HuH-7 (cell line): ENCODE measurements around the gene FGA.
"Not testable (repeated sequence)": the region's sequence is repeated elsewhere in the genome, so short reads cannot be mapped to it uniquely, and the experiment has no call there.

Experiments
- DNase-seq: peaks from one replicate; pipeline ENCODE4 v3.0.0; 2011; ENCODE audit warnings: low spot score

The FGA gene

DNA sequence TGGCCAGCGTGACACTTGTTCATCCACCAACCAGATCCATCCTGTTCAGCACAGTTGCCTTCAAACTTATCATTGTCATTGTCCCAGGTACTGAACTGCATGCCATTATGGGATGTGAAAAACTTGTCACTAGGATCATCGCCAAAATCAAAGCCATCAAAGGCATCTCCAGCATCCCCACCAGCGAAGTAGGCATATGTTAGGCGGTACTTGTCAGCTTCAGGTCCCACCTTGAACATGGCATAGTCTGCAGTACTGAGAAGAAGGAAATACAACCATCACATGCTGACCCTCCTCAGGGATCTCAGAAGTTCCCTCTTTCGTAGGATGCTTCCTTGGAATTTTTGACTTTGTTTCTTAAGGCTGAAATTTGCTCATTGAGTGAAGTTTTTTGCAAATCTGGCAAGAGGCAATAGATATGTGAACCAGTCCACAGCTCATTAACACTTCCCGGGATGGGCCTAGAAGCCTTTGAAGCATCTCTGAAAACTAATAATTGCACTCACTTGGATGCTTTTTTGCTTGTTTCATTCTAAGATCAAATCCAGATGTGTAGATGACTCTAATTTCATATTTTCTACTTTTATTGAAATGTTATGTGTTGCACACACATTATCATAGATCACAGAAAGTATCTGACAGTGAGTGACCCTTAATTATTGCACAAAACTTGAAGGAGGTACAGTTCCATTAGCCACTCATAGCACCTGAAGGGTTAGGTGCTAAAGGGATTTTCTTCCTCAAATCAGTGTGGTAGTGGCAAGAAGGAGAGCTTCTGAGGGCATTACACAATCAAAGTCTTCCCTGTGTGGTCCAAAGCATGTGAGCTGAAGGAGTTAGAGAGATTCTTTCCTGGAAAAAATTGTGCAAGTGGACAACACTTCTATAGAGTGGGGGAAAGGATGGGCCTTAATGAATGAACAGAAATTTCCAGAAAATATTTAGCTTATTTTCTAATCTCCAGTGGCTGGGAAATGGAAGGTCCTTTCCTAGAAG lies 16.5 kb upstream of the FGA start:
- DNase-seq, result no peak

DNA sequence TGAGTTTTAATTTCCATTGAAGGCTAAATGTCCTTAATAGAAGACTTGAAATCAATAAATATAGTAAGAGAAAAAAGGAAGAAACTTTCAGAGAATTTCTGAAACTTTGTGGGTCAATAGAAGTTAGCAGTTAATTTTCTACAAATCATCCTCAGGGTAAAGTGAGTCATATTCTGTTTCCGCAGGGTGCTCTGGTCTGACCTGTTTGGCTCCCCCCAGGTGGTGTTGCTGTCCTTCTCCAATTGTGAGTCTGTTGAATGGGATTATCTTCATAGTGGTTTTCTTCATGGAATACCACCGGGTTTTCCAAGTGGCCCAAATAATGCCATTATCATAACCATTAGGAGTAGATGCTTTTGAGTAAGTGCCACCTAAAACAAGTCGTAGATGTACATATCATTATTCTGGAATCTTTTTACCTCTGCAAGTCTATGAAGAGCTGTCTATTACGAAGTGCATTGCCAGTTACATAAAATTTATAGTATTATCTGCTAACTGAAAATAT lies 14.2 kb upstream of the FGA start:
- DNase-seq, result no peak

DNA sequence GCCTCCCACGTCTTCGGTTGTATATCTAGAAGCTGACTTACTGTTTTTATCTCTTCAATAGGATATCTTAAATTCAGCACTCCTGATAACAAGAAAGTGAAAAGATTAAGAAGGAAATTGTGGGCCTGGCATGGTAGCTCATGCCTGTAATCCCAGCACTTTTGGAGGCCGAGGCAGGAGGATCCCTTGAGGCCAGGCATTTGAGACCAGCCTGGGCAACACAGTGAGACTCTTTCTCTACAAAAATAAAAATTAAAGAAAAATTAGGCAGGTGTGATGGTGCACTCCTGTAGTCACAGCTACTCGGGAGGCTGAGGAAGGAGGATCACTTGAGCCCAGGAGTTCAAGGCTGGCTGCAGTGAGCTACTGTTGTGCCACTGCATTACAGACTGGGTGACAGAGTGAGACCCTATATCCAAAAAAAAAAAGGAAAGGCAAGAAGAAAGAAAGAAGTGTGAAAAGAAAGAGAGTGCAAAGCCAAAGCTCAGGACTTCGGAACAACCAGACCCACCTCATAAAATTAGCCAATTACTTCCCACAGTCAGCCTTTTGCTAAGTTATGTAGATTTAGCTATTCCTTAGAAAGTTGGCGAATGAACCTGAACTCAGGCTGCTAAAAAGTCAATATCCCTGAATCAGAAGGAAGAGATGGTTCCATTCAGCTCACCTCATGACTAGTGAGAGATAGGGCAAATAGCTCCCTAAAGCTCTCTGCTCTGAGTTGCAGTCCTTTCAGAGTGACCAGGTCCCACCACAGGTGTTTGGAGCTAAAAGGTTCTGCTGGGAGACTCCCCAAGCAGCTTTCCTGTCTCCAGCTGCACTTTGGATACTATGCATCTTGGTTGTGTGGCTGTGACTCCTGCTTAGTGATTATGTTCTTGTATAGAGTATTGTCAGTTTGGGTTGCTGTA lies 12.7 kb upstream of the FGA start:
- no peak for DNase-seq

DNA sequence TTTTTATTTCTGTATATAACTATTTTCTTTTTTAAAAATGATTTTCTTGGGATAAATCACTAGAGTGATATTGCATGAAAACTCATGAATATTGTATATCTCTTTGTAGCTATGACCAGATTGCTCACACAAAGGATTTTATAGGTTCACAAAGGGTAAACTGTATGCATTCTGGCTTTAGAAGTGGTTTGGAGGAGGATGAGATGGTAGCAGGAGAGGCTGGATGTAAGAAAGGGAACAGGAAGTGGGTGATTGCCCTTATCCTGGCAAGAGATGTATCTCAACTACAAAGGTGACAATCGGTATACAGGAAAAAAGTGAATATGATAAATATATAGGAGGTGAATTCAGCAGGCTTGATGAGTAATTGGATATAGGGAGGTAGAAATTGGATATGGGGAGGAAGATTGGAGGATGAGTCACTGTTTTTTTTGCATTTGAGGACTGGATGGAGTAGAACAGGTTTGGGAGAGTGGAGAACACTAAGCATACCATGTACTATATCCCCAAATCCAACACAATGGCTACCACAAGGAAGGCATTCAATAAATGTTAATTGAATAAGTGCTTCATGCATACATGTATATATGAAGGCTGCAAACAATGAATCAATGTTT lies 12.0 kb upstream of the FGA start:
- no peak for DNase-seq

DNA sequence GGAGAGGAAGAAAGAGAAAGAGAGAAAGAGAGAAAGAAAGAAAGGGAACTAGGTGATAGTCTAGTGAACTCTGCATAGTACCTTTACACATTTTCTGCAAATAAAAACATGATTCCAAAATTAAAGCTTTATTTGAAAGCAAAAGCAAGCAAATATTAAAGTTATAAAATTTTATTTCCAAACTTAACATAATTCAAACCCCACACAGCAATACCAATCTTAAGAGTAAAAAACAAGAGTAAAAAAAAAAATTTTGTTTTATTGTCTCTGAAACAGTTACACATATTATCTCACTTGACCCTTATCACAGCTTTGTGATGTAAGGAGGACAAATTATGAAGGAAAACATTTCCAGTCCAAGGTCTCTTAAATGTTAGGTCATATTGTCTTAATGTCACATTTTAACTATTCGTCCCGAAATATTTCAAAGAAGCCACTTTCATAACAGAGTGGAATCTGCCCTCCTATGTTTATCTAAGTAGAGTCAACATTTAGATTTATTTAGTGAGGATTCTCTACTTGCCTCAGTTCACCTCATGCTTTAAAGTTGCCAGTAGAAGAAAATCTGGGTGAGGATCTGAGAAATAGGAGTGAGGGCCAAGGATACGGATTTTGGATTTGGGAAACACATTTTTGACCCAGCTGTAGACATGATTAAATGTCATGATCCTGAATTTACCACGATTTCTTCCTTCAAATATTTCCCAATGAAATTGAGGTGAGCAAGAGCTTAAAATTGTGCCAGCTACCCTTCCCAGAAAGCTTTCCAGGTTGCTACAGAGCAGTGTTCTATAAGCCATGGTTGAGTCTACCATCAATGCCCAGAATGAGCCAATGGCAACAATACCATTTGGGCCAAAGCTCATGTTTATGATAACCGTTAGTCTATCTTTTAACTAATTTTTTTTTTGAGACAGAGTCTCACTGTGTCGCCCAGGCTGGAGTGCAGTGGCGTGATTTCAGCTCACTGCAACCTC lies 7.5 kb upstream of the FGA start:
- DNase-seq, result no peak

DNA sequence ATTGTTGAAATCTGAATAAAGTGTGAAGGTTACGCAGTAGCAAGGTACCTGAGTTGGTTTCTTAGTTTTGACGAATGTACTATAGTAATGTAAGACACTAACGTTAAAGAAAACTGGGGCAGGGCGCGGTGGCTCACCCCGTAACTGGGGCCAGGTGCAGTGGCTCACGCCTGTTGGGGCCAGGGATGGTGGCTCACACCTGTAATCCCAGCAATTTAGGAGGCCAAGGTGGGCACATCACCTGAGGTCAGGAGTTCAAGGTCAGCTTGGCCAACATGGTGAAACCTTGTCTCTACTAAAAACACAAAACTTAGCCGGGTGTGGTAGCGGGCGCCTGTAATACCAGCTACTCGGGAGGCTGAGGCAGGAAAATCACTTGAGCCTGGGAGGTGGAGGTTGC lies 6.7 kb upstream of the FGA start:
- not testable (repeated sequence) for DNase-seq

DNA sequence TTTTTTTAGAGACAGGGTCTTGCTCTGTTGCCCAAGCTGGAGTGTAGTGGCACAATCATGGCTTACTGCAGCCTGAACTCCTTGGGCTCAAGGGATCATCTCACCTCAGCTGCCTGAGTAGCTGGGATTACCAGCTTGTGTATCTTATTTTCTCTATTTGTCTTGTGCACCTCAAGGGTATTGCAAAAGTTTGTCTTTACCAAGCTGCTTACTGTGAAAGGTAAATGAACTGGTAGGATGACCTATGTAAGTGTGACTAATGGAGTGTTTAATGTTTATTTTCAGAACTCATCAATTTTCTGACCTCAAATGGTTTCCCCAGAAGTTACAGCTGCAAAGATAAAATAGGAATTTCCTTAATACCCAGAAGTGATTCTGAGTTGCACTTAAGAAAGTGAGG lies 5.3 kb upstream of the FGA start:
- no peak for DNase-seq

DNA sequence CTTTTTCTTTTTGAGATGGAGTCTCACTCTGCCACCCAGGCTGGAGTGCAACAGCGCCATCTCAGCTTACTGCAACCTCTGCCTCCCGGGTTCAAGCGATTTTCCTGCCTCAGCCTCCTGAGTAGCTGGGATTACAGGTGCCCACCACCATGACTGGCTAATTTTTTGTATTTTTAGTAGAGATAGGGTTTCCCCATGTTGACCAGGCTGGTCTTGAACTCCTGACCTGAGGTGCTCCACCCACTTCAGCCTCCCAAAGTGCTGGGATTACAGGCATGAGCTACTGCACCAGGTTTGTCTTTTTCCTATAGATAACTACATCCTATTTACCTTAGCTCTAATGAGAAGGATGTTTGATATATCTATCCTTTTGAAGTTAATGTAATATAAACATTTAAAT lies 3.8 kb upstream of the FGA start:
- DNase-seq, result not testable (repeated sequence)

DNA sequence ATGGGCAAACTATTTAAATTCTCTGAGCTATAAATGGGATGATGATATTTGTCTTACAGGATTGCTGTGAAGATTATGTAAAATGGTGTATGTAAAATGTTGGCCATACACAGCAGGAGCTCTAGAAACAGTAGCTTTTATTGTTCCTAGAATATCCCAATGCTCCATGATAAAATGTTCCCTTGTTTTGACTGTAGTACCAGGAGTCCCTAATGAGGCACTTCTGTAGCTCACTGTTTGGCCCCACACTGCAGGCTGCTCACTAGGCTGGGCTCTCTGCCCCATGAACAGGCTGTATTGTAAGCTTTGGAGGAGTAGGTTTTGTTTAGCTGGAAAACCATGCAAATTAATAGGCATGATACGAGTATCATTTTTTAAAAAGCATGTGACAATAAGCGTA lies 3.3 kb upstream of the FGA start:
- DNase-seq, result no peak

DNA sequence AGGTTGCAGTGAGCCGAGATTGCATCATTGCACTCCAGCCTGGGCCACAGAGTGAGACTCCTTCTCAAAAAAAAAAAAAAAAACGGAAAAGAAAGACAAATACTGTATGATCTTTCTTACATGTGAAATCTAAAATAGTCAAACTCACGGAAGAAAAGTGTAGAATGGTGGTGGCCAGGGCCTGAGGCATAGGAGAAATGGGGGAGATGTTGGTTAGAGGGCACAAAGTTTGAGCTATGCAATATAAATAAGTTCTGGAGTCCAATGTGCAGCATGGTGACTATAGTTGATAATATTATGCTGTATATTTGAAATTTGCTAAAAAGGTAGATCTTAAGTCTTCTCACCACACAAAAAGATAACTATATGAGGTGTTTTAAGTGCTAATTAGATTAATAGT lies 1.3 kb upstream of the FGA start:
- DNase-seq, result no peak

DNA sequence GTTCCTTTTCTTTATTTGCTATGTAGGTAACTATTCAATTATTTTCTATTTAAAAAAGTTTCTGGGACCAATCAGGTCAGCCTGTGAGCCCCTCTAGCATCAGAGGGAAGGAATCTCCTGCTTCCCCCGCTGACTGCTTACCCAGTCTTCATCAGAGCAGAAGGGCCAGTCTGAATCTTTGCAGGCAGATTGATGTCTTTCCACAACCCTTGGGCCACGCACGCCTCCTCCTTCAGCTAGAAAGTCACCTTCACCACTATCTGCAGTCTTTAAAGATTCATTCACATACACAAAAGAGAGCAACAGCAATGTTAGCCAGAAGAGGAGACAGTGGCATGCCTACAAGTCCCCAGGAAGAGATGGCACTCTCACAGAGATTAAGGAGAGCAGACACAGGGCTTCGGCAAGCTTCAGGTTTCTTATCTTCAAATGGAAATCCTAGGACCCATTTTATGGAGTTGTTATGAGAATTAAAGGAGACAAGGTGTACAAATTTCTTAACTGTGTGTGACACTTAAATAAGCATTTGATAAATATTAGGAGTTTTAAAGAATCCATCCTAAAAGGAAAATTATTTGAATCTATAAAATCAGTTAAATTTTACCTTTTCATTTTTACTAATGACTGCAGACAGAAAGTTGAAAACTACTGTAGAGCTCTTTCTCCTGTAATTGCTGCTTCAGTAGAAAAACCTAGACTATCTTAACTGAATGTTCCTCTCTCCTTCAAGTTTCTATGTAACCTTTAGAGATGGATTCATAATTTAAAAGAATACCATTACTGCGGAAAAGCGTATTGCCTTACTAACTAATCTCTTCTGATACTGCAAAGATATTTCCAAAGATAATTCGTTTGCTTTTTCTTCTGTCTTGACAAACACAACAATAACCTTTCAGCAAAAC lies 995 bp downstream of the FGA start:
- DNase-seq, result no peak

DNA sequence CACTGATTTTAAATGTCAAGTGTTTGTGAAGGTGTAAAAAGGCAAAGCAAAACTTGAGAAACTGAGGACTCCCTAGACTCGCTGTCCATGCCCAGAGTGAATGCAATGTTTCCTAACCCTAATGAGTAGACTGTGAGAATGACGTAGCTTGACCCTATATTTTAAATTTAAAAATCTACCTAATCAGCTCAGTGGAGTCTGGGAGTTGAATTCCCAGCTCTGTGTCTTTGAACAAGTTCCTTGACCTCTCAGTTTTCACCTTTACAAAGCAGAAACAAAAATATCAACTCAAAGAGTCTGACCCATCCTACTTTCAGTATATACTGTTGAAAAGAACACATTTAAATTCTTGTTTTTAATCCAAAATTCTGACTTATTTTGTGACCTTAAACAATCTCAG lies 2.3 kb downstream of the FGA start:
- DNase-seq, result no peak

DNA sequence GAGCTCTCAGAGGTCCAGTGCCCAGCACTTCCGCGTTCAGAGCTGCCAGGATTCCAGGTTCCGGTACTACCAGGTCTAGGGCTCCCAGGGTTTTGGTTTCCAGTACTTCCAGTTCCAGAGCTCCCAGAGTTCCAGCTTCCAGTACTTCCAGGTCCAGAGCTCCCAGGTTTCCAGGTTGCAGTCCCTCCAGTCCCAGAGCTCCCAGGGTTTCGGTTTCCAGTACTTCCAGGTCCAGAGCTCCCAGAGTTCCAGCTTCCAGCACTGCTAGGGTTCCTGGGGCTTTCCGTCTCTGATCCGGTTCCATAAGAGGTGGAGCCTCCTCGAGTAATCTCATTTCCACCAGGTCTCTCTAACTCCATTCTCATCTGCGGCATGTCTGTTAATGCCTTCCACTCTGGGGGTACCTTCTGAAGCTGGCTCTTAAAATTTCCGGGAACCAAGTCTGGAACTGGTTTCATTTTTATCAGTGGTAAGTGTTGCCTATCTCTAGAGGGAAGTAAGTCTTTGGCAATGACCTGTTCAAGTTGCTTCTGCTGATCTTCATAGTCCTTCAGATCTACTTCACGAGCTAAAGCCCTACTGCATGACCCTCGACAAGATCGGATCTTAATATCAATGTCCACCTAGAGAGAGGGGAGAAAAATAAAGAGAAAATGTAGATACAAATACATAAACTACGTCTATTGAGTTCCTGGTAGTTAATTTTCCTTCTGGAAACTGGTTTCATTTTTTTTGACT lies 4.1 kb downstream of the FGA start:
- DNase-seq, result no peak

DNA sequence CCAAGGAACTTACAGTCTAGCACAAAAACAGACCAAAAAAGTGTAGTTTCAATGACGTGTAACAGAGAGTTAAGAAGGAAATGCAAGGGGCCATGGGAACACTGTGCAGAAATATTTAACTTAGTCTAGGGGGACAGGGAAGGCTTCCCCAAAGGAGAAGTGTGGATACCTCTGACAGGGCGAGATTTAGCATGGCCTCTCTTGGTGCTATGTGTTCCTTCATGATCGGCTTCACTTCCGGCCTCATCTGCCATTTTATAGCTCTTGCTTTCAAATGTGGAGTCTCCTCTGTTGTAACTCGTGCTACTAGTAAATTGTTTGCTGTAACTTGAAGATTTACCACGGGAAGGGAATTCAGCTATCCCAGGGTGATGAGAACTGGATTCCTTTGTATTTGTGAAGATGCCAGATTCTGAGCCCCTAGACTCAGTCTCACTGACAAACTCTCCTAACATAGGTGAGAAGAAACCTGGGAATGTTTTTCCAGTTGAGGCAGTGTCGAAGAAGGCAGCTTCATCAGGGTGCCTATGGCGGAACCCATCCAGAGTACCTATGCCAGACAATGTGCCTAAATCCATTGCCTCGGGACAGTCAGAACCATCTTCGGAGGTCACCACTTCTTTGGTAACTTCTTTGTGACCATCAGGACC lies 5.0 kb downstream of the FGA start:
- no peak for DNase-seq

DNA sequence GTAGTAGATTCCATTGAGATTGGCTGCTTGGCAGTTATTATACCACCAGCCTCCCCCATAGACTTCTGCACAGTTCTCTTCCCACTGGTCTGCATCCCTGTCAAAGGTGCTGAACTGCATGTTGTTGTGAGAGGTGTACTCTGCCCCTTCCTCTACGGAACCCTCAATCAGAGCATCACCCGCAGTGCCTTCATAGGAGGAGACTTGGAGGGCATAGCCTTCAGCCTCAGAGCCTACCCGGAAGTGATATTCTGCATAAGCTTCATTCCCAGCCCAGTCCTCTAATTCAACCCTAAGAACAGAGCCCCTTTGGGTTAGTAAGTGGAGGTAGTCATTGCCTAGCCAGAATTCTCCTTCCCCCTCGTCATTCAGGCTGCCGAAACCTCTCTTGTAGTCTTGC lies 6.3 kb downstream of the FGA start:
- DNase-seq, result no peak

DNA sequence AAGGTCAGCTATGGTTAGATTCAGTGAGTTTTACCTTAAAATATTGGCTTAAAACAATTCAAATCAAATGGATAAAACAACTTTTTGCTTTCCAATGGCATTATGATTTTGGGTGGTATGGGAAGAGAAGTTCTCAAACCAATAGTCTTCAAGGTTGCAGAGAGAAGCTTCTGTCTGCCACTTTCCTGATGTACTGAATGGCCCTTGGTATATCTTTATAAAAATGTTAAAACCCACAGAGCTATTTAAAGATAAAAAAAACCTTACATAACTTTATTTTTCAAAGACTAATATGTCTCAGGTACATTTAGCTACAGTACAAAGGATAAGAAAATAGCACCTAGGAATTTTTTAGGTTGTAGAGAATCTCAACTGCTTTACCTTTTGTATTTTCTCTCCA lies 6.9 kb downstream of the FGA start:
- no peak for DNase-seq

DNA sequence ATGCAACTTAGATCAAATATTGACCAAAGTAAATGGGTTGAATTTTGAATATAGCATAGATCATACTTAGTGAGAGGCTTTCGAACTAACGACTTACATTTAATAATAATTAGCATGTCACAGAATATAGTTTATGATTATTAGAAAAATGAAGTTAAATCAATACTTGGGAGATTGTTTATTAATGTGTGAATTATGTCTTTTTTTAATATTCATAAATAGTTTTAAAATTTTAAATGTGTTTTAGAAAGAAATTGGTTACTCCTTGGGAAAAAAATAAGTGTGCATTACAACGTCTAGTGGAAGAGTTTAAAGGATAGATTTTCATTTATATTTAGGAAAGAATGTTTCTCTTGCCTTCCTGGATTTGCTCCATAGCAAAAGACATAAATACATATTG lies 7.3 kb downstream of the FGA start:
- no peak for DNase-seq

DNA sequence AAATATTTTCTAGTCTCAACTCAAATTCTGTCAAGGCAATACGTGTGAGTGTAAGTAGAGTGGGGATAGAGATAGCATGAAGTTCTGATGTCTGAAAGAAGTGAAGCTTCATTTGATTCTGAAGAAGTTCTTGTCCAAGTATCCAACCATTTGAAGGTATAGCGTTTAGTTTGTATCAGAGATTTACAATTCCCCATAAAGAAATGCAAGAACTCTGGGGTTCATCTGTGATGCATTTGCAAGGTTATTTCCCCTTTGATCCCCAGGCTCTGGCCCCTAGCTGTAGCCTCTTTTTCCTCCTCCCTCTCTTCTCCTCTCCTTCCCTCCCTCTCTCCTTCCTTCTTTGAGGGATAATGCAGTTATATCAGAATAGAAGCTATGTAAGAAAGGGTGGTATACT lies 7.8 kb downstream of the FGA start:
- DNase-seq, result no peak

DNA sequence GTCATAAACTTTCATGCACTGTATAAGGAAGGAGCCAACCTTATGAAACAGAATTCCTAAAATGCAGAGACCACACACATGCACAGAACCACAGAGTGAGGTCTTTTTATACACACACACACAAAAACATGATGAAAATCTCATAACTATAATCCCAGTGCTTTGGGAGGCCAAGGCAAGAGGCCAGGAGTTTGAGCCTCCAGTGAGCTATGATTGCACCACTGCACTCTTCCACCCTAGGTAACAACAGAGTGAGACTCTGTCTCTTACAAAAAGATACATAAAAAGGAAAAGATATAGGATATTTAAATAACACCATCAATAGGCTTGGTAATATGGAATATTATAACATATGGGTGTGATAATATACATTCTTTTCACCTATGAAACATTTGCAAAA lies 10.6 kb downstream of the FGA start:
- no peak for DNase-seq
